Esophagus (tissue), 2 donors: ENCODE measurements around the gene DTL. TPM values are rescaled to one million over a fixed set of nuclear protein-coding genes. Genes with fewer than 3 reads are reported as not detected.

ENCODE experiments used
- H3K27ac ChIP-seq, 2 donors: one replicate each; pipeline ENCODE4 v1.5.1; 2013; ENCODE audit warnings: low read depth in 2 of 2, mild to moderate bottlenecking in 2 of 2, inconsistent platforms in 1 of 2, low read length in 1 of 2, moderate library complexity in 1 of 2
- H3K27me3 ChIP-seq, 2 donors: one replicate each; pipeline ENCODE4 v1.6.1; 2013; ENCODE audit warnings: low read length in 2 of 2, control low read depth in 1 of 2, mild to moderate bottlenecking in 1 of 2; ENCODE audit not compliant: insufficient read depth in 2 of 2, control insufficient read depth in 1 of 2
- H3K36me3 ChIP-seq, 2 donors: one replicate each; pipeline ENCODE4 v1.6.1; 2013; ENCODE audit warnings: low read length in 1 of 2; ENCODE audit not compliant: control insufficient read depth in 2 of 2, insufficient read depth in 2 of 2
- H3K4me1 ChIP-seq, 2 donors: one replicate each; pipeline ENCODE4 v1.6.1; 2013; ENCODE audit warnings: low read length in 1 of 2; ENCODE audit not compliant: control insufficient read depth in 2 of 2, insufficient read depth in 2 of 2
- H3K4me3 ChIP-seq, 2 donors: one replicate each; pipeline ENCODE4 v1.5.1; 2013; ENCODE audit warnings: low read length in 2 of 2, mild to moderate bottlenecking in 2 of 2, low read depth in 1 of 2, moderate library complexity in 1 of 2
- H3K9me3 ChIP-seq, 2 donors: one replicate each; pipeline ENCODE4 v1.6.1; 2013; ENCODE audit warnings: mild to moderate bottlenecking in 2 of 2, low read depth in 1 of 2, low read length in 1 of 2, moderate library complexity in 1 of 2; ENCODE audit not compliant: control insufficient read depth in 2 of 2, insufficient read depth in 1 of 2
- WGBS, 2 donors: extraction: QIAGEN DNeasy Blood & Tissue Kit; methylation state at CpG; one replicate each; pipeline ENCODE4 v1.1.7; 2013; 5-methylcytosine and 5-hydroxymethylcytosine counted together
- polyA plus RNA-seq, 2 donors: library from polyadenylated mRNA; stranded (reverse); fragments of 200-250 nt; gene quantifications; one replicate each; pipeline ENCODE4 v1.2.3, GENCODE V29; 2013
- donor health status: healthy with polysubstance abuse.
- donor health status: Bipolar disorder and iron deficiency.

The DTL gene
- polyA plus RNA-seq, 2 donors, result 1.6 to 3.4 TPM

- H3K9me3 ChIP-seq, result no peaks in the 10 kb centered on the region
- H3K27ac ChIP-seq, result no peak overlapping the region
- H3K4me3 ChIP-seq, result no peak overlapping the region
- no peaks in the 10 kb centered on the region for H3K27me3 ChIP-seq
- no peaks in the 10 kb centered on the region for H3K4me1 ChIP-seq
- 65 to 69% methylated on average over 2 of the region's 2 CpGs for WGBS, 2 donors
- no peaks in the 10 kb centered on the region for H3K36me3 ChIP-seq
Measured at GRCh38 chr1:212077028-212077427, 41.5 kb downstream of the DTL start.

- Histone ChIP-seq H3K9me3 (no peaks in the 10 kb centered on the region), H3K4me1 (no peaks in the 10 kb centered on the region), H3K36me3 (no peaks in the 10 kb centered on the region), H3K27me3 (no peaks in the 10 kb centered on the region), H3K4me3 (no peak overlapping the region), H3K27ac (no peak overlapping the region)
- WGBS, 2 donors, result 82 to 85% methylated on average over 2 of the region's 2 CpGs
Measured at GRCh38 chr1:212078826-212079225, 43.3 kb downstream of the DTL start.

GRCh38 chr1:212082765-212083406 lies 47.3 kb downstream of the DTL start:
- WGBS, 2 donors, result 93 to 96% methylated on average over 2 of the region's 2 CpGs
- H3K4me3 ChIP-seq, result no peak overlapping the region
- H3K4me1 ChIP-seq, result no peaks in the 10 kb centered on the region
- no peaks in the 10 kb centered on the region for H3K9me3 ChIP-seq
- H3K27me3 ChIP-seq, result no peaks in the 10 kb centered on the region
- no peak overlapping the region for H3K27ac ChIP-seq
- no peaks in the 10 kb centered on the region for H3K36me3 ChIP-seq

- no peaks in the 10 kb centered on the region for H3K9me3 ChIP-seq
- 74 to 83% methylated on average over 3 of the region's 3 CpGs for WGBS, 2 donors
- no peaks in the 10 kb centered on the region for H3K36me3 ChIP-seq
- no peak overlapping the region for H3K4me3 ChIP-seq
- H3K27ac ChIP-seq, result no peak overlapping the region
- H3K4me1 ChIP-seq, result no peaks in the 10 kb centered on the region
- no peaks in the 10 kb centered on the region for H3K27me3 ChIP-seq
Measured at GRCh38 chr1:212089560-212090163, 54.1 kb downstream of the DTL start.

GRCh38 chr1:212091438-212092121 lies 56.0 kb downstream of the DTL start:
- 81 to 86% methylated on average over 6 of the region's 6 CpGs for WGBS, 2 donors
- H3K4me3 ChIP-seq, result no peak overlapping the region
- no peaks in the 10 kb centered on the region for H3K9me3 ChIP-seq
- no peaks in the 10 kb centered on the region for H3K4me1 ChIP-seq
- no peaks in the 10 kb centered on the region for H3K36me3 ChIP-seq
- no peak overlapping the region for H3K27ac ChIP-seq
- H3K27me3 ChIP-seq, result no peaks in the 10 kb centered on the region

- 93 to 95% methylated on average over 2 of the region's 2 CpGs for WGBS, 2 donors
- no peaks in the 10 kb centered on the region for H3K9me3 ChIP-seq
- H3K4me1 ChIP-seq, result peaks cover 0 to 4% of the 10 kb centered on the region in 2 donors
- H3K4me3 ChIP-seq, result no peak overlapping the region
- no peak overlapping the region for H3K27ac ChIP-seq
- H3K27me3 ChIP-seq, result no peaks in the 10 kb centered on the region
- peaks cover 0 to 2% of the 10 kb centered on the region in 2 donors for H3K36me3 ChIP-seq
Measured at GRCh38 chr1:212097360-212097759, 61.8 kb downstream of the DTL start.

- H3K36me3 ChIP-seq, result peaks cover 0 to 2% of the 10 kb centered on the region in 2 donors
- H3K4me3 ChIP-seq, result no peak overlapping the region
- peaks cover 0 to 4% of the 10 kb centered on the region in 2 donors for H3K4me1 ChIP-seq
- no peaks in the 10 kb centered on the region for H3K27me3 ChIP-seq
- no peak overlapping the region for H3K27ac ChIP-seq
- 92 to 93% methylated on average over 9 of the region's 9 CpGs for WGBS, 2 donors
- H3K9me3 ChIP-seq, result no peaks in the 10 kb centered on the region
Measured at GRCh38 chr1:212098310-212098709, 62.8 kb downstream of the DTL start.

GRCh38 chr1:212098771-212099170 lies 63.2 kb downstream of the DTL start:
- Histone ChIP-seq H3K36me3 (peaks cover 0 to 2% of the 10 kb centered on the region in 2 donors), H3K4me3 (no peak overlapping the region), H3K4me1 (peaks cover 0 to 4% of the 10 kb centered on the region in 2 donors), H3K27ac (no peak overlapping the region), H3K9me3 (no peaks in the 10 kb centered on the region), H3K27me3 (no peaks in the 10 kb centered on the region)
- WGBS, 2 donors, result 84 to 88% methylated on average over 3 of the region's 3 CpGs

GRCh38 chr1:212101251-212101650 lies 65.7 kb downstream of the DTL start:
- H3K27me3 ChIP-seq, result no peaks in the 10 kb centered on the region
- peaks cover 0 to 4% of the 10 kb centered on the region in 2 donors for H3K4me1 ChIP-seq
- no peak overlapping the region for H3K27ac ChIP-seq
- H3K36me3 ChIP-seq, result peaks cover 0 to 2% of the 10 kb centered on the region in 2 donors
- H3K4me3 ChIP-seq, result no peak overlapping the region
- no peaks in the 10 kb centered on the region for H3K9me3 ChIP-seq
